Right atrium auricular region (tissue), 2 donors: ENCODE results near the gene FRG2C. TPM values are rescaled to one million over a fixed set of nuclear protein-coding genes. Genes with fewer than 3 reads are reported as not detected.
A peak's percentile ranks its signal among the peaks of the same experiment; 100 is the strongest.
"Not testable (repeated sequence)": the region's sequence is repeated elsewhere in the genome, so short reads cannot be mapped to it uniquely, and the experiment has no call there.

Experiments used
- DNase-seq: peaks from one replicate; pipeline ENCODE4 v3.0.0-alpha.2; 2019; ENCODE audit warnings: low spot score
- H3K27ac ChIP-seq, 2 donors: fragments of 200-600 bp; sonication (generic); 1 replicate in 1 of 2; 2 replicates in 1 of 2; pipeline ENCODE4 v1.5.1; 2016 to 2019
- H3K27me3 ChIP-seq, 2 donors: fragments of 200-600 bp; sonication (generic); one replicate each; pipeline versions ENCODE4 v1.5.1 to v1.6.0; 2017 to 2019
- H3K36me3 ChIP-seq: fragments of 200-600 bp; sonication (generic); one replicate; pipeline ENCODE4 v1.5.1; 2016
- H3K4me1 ChIP-seq, 2 donors: fragments of 200-600 bp; sonication (generic); one replicate each; pipeline versions ENCODE4 v1.5.1 to v1.6.0; 2017 to 2019
- H3K4me3 ChIP-seq, 2 donors: fragments of 200-600 bp; sonication (generic); 1 replicate in 1 of 2; 2 replicates in 1 of 2; pipeline ENCODE4 v1.5.1; 2017 to 2019; ENCODE audit warnings: mild to moderate bottlenecking in 1 of 2, moderate library complexity in 1 of 2
- H3K9me3 ChIP-seq, 2 donors: fragments of 200-600 bp; sonication (generic); one replicate each; pipeline ENCODE4 v1.5.1; 2019
- total RNA-seq, 2 donors: library from RNA; depleted of rRNA; stranded (reverse); fragments of >200 nt; gene quantifications; one replicate each; pipeline ENCODE4 v1.1.0, GENCODE V29; 2016
- TF ChIP-seq, protein P1 (sequence below), 2 donors: fragments of 200-600 bp; sonication (generic); IDR thresholded peaks; one replicate each; pipeline ENCODE4 v1.5.1; 2019; ENCODE audit warnings: antibody characterized with exemption in 2 of 2

Gene FRG2C
- total RNA-seq, 2 donors from 2014 or later: not detected

DNA sequence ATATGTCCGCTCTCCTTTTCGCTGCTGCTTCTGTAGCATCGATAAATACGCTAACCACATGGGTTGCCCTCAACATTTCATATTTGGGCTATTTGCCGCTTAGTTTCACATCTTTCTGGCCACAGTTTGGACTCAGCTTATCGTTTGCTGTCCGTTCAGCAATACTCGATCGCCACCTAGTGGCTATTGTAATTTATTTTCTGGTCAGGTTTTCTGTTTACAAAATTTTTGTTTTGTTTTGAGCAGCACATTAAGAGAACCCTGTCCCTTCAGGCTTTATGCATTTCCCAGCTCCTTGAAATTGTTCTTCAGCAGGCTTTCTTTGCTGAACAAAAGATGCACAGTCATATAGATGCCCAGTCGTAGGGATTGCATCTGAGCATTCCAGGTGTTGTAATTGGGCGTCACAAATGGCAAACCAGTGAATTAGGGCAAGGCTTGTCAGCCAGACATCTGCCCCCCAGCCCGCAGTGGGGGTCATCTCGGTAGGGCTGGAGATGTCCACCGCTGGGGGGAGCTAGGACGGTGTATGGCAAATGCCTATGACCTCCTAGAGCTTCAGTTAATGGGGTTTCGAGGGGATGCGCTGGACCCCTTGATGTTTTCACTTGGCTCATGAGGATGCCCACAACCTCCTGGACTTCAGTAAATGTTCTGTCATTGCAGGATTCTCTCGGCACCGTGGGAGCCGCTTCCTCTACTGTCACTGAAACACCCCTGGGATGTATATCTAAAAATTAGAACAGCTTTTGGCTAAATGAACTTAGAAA, 20.9 kb upstream of the FRG2C start:
- peaks cover 0 to 14% of the 10 kb centered on the region in 2 donors for H3K4me1 ChIP-seq
- H3K36me3 ChIP-seq, DNase-seq, H3K4me3 ChIP-seq, H3K27me3 ChIP-seq, H3K27ac ChIP-seq, H3K9me3 ChIP-seq: not testable (repeated sequence)
- TF ChIP-seq, protein P1, sequence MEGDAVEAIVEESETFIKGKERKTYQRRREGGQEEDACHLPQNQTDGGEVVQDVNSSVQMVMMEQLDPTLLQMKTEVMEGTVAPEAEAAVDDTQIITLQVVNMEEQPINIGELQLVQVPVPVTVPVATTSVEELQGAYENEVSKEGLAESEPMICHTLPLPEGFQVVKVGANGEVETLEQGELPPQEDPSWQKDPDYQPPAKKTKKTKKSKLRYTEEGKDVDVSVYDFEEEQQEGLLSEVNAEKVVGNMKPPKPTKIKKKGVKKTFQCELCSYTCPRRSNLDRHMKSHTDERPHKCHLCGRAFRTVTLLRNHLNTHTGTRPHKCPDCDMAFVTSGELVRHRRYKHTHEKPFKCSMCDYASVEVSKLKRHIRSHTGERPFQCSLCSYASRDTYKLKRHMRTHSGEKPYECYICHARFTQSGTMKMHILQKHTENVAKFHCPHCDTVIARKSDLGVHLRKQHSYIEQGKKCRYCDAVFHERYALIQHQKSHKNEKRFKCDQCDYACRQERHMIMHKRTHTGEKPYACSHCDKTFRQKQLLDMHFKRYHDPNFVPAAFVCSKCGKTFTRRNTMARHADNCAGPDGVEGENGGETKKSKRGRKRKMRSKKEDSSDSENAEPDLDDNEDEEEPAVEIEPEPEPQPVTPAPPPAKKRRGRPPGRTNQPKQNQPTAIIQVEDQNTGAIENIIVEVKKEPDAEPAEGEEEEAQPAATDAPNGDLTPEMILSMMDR (IDR thresholded peaks at IDR 0.05): peak in 1 of 2 donors; percentile 71

DNA sequence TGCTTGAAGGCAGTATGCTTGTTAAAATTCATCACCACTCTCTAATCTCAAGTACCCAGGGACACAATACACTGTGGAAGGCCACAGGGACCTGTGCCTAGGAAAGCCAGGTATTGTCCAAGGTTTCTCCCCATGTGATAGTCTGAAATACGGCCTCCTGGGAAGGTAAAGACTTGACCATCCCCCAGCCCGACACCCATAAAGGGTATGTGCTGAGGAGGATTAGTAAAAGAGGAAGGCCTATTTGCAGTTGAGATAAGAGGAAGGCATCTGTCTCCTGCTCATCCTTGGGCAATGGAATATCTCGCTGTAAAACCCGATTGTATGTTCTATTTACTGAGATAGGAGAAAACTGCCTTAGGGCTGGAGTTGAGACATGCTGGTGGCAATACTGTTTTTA, 18.6 kb upstream of the FRG2C start:
- not testable (repeated sequence) for H3K27me3 ChIP-seq, H3K4me3 ChIP-seq, H3K9me3 ChIP-seq, H3K27ac ChIP-seq, DNase-seq, H3K36me3 ChIP-seq
- H3K4me1 ChIP-seq: peaks cover 0 to 14% of the 10 kb centered on the region in 2 donors

DNA sequence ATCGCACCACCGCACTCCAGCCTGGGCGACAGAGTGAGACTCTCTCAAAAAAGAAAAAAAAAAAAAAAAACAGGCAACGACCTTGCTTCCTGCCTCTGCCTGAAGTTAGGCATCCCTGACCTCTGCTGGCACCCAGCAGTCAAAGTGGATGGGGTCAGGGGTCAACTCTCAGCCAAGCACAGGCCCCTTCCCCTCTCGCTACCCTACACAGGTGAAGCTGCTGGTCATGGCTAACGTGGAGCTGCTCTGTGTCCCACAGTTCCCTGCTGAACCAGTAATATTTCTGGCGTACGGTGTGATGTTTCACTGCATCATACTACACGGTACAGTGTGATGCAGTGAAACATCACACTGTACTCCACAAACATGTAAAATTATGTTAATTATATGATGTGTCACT, 13.9 kb upstream of the FRG2C start:
- H3K27ac ChIP-seq: no peak overlapping the region
- peaks cover 0 to 1% of the 10 kb centered on the region in 2 donors for H3K4me1 ChIP-seq
- H3K4me3 ChIP-seq: no peak overlapping the region
- DNase-seq: no peak
- no peaks in the 10 kb centered on the region for H3K27me3 ChIP-seq
- H3K36me3 ChIP-seq: no peaks in the 10 kb centered on the region
- no peaks in the 10 kb centered on the region for H3K9me3 ChIP-seq
- TF ChIP-seq, protein P1 (IDR thresholded peaks at IDR 0.05): no peak

DNA sequence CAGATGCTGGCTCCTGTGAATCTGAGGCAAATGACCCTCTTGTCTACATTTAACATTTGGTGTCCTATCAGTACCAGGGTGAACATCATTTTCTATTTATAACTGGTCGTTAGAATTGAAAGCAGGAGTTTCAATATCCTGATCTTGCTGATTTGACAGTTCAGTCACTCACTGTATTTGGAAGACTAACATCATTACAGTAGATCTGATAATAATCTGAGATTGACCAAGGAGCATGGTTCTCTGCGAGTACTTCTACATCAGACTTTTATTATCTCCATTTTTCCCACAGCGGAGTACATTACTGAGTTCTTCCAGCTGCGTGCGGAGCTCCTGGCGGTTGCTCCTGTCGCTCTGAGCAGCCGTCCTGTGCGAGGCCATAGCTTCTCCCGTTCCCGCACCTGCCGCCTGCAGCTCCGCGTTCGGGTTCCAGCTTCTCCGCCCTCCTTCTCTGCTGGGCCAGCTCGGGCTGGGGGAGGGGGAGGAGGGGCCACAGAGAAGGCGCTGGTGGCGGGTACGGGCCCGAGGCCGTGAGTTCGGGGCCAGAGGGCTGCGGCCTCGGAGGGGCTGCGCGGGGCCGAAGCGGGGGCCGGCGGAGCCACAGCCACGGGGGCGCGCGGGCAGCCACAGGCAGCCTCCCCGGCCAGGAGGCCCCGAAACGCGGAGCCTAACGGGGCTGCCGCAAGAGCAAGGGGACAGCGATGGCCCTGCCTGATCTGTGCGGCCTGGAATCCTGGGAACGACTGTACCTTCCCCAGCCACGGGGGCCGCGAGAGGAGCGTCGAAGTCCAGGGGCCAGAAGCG, 8.8 kb upstream of the FRG2C start:
- not testable (repeated sequence) for H3K9me3 ChIP-seq, DNase-seq, H3K4me3 ChIP-seq, H3K27ac ChIP-seq, H3K36me3 ChIP-seq
- H3K4me1 ChIP-seq: peaks cover 0 to 16% of the 10 kb centered on the region in 2 donors
- peaks cover 4 to 11% of the 10 kb centered on the region in 2 donors for H3K27me3 ChIP-seq

DNA sequence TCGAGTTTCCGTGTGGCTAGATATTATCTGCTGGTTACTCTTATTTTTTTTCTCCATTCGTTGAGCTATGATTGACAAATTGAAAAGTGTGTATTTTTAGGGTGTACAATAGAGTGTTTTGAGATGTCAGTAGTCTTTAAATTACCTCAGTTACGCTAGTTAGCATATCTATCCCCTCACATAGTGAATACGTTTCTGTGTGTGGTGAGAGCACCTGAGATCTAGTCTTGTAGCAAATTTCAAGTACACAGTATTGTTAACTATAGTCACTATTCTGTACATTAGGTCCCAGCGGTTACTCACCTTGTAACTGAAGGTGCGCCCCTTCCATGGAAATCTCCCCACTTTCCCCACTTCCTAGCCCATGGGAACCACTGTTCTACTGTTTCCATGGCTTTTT, 8.2 kb upstream of the FRG2C start:
- Histone ChIP-seq H3K27me3 (peaks cover 4 to 11% of the 10 kb centered on the region in 2 donors), H3K4me1 (peaks cover 0 to 16% of the 10 kb centered on the region in 2 donors)
- not testable (repeated sequence) for H3K9me3 ChIP-seq, H3K36me3 ChIP-seq, DNase-seq, H3K27ac ChIP-seq, H3K4me3 ChIP-seq

DNA sequence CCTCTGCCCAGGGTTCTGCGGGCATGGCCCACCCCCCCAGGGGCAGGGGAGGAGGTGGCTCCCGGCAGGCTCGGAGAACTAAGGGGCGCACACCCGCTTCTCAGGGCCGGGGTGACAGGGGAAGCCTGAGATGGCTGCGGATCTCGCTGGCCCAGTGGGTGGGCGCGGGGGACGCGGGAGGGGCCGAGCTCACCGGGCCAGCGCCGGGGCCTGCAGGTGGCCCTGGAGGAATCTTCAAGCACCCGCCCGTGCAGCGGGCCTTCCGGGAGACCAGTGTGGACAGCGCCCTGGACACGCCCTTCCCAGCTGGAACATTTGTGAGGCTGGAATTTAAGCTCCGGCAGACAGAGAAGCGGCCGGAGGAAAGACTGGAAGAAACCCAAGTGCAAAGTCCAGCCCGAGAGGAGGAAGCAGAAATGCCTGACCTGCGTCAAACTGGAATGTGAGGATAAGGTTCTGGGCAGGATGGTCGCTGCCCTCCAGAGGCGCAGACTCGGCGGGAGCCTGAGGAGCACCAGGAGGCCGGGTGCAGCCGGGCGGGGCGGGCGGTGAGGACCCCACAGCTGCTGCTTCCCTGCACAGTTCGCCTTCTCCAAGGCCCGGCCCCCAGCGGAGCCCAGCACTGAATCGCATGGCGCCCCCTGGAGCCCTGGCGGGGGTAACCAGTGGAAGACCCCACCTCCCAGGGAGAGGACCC, 5.6 kb upstream of the FRG2C start:
- Histone ChIP-seq H3K4me1 (peaks cover 0 to 16% of the 10 kb centered on the region in 2 donors), H3K27me3 (peaks cover 4 to 11% of the 10 kb centered on the region in 2 donors), H3K4me3 (peak overlapping the region; percentile 9 to 39)
- not testable (repeated sequence) for H3K27ac ChIP-seq, H3K9me3 ChIP-seq, DNase-seq, H3K36me3 ChIP-seq

DNA sequence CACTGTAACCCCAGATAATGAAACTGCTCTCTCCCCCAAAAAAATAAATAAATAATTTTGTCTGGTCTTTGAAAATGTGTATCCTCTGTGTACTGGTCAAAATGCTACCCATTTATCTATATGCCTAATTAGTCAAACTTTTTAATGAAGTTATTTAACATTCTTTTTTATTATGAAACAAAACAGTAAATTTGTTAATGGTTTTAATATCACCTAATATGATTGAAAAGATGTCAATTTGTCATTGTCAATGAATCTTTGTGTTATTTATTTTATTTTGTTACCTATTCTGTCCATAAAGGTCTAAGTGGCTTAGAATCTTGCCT, 5.1 kb upstream of the FRG2C start:
- not testable (repeated sequence) for H3K9me3 ChIP-seq

DNA sequence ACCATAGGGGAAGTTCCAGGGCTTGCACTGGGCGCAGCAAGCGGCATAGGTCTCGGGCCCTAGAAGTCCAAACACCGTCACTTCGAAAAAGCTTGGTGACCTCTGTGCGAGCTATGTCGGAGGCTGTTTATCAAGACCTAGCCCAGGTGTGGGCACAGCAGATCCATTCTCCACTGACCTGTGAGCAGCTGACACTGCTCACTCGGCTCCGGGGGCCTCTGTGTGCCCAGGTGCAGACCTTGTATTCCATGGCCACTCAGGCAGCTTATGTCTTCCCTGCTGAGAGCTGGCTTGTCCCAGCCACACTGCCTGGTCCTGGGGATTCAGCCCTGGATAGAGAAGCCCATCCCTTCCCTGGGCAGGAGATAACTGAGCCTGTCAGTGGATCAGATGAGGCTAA, 1.5 kb downstream of the FRG2C start:
- H3K9me3 ChIP-seq, H3K27ac ChIP-seq, H3K4me3 ChIP-seq, H3K27me3 ChIP-seq, H3K36me3 ChIP-seq, DNase-seq: not testable (repeated sequence)
- H3K4me1 ChIP-seq: peaks cover 0 to 22% of the 10 kb centered on the region in 2 donors

More for the DNA sequence above, 5.1 kb upstream of the FRG2C start:
- H3K27ac ChIP-seq, DNase-seq, H3K36me3 ChIP-seq: not testable (repeated sequence)
- Histone ChIP-seq H3K27me3 (peaks cover 4 to 11% of the 10 kb centered on the region in 2 donors), H3K4me1 (peaks cover 0 to 16% of the 10 kb centered on the region in 2 donors), H3K4me3 (peak overlapping the region in 1 of 2 donors; percentile 39)

DNA sequence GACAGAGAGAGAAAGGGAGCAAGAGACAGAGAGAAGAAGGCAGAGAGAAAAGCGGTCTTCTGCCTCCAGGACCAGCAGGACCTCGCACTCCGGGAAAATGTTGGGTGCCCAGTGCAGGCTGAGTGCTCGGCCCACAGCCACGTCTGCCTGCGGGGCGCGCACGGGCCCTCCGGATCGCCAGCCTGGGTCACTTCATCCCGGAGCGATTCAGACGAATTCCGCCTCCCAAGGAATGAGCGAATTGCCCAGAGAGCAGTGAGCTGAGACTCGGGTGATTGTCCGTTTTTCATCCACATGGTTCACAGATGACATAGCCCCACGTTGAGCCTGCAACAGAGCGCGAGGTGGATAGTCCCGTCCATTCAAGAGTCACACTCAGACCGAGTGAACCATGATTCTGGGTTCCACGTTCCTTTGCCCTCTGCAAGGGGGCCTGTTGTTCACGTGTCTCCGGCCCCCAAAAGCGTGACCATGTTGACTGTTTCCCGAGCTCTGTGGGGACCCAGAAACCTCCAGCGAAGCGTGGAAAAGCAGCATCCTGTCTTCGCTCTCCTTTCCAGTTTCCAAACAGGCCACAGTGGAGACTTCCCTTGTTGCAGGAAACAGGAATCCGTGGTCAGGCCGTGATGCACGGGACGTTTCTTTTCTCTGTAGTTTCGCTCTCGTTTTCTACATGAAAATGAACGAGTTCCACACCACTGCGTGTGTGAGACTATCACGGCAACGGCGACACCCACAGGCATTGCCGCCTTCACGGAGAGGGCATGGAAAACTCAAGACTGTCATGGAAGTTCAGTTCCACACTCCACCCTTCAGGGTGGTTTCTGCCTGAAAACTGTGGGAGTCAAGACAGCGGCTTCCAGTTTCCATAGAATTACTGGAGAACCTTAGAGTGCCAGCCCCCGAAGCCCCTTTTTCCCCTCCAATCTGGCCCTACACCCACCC, 3.9 kb downstream of the FRG2C start:
- H3K9me3 ChIP-seq, H3K27ac ChIP-seq, DNase-seq, H3K36me3 ChIP-seq: not testable (repeated sequence)
- Histone ChIP-seq H3K4me3 (peak overlapping the region in 1 of 2 donors; percentile 47), H3K4me1 (peaks cover 0 to 30% of the 10 kb centered on the region in 2 donors), H3K27me3 (peaks cover 9 to 17% of the 10 kb centered on the region in 2 donors)

DNA sequence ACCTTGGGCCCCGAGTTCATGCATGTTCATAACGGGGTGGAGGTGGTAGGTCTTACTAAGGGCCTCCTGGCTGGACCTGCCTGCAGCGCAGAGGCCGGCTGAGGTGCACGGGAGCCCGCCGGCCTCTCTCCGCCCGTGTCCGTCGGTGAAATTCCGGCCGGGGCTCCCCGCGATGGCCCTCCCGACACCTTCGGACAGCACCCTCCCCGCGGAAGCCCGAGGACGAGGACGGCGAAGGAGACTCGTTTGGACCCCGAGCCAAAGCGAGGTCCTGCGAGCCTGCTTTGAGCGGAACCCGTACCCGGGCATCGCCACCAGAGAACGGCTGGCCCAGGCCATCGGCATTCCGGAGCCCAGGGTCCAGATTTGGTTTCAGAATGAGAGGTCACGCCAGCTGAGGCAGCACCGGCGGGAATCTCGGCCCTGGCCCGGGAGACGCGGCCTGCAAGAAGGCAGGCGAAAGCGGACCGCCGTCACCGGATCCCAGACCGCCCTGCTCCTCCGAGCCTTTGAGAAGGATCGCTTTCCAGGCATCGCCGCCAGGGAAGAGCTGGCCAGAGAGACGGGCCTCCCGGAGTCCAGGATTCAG, 4.7 kb downstream of the FRG2C start:
- H3K27ac ChIP-seq, H3K9me3 ChIP-seq, H3K36me3 ChIP-seq: not testable (repeated sequence)
- peaks cover 12 to 17% of the 10 kb centered on the region in 2 donors for H3K27me3 ChIP-seq
- peaks cover 0 to 30% of the 10 kb centered on the region in 2 donors for H3K4me1 ChIP-seq
- H3K4me3 ChIP-seq: peak overlapping the region; percentile 0 to 47
- DNase-seq: peak; percentile 95
